B cell (primary cell): ENCODE data around the gene CBARP. TPM values are rescaled to one million over a fixed set of nuclear protein-coding genes. Genes with fewer than 3 reads are reported as not detected.
A peak's percentile ranks its signal among the peaks of the same experiment; 100 is the strongest.

Experiments
- ATAC-seq: fragments of 200-7000 bp; cut with Tn5 transposase; one replicate; pipeline ENCODE4 v1.10.0; 2021; ENCODE audit warnings: low read depth, mild to moderate bottlenecking, moderate number of reproducible peaks, moderate library complexity
- CTCF ChIA-PET: fragments of 350-600 bp; sonication (Branson Sonifier 250); formaldehyde crosslinking; loops from one replicate; lab custom pipeline; 2021; ENCODE audit warnings: antibody characterized with exemption, inconsistent platforms; lab: Charles Lee
- POLR2A ChIA-PET: fragments of 350-600 bp; sonication (Branson Sonifier 250); formaldehyde crosslinking; loops from one replicate; lab custom pipeline; 2021; ENCODE audit warnings: antibody characterized with exemption; lab: Charles Lee
- DNase-seq: peaks from one replicate; pipeline ENCODE4 v3.0.0; 2013
- H2AFZ ChIP-seq: 2 replicates; pipeline ENCODE4 v1.6.1; 2012; ENCODE audit warnings: mild to moderate bottlenecking, low read depth, low read length; ENCODE audit not compliant: insufficient read depth, poor library complexity, severe bottlenecking
- H3K27ac ChIP-seq, 2 donors: 1 replicate in 1 of 2; 2 replicates in 1 of 2; pipeline ENCODE4 v1.5.1; 2012 to 2013; ENCODE audit warnings: low read length in 2 of 2, mild to moderate bottlenecking in 2 of 2, moderate library complexity in 1 of 2
- H3K27me3 ChIP-seq, 4 experiments: fragments of 200-600 bp in 1 of 4; sonication (generic) in 1 of 4; replicated peaks in 1 of 4; 1 replicate in 2 of 4; 2 replicates in 2 of 4; pipeline versions ENCODE4 v1.6.1 to v1.7.0; 2013 to 2016; ENCODE audit warnings: low read length in 3 of 4, mild to moderate bottlenecking in 2 of 4, mixed read lengths in 1 of 4, moderate library complexity in 1 of 4; ENCODE audit not compliant: insufficient read depth in 4 of 4, control insufficient read depth in 3 of 4; ENCODE audit errors: control extremely low read depth in 1 of 4
- H3K36me3 ChIP-seq, 2 experiments: replicated peaks in 1 of 2; 1 replicate in 1 of 2; 2 replicates in 1 of 2; pipeline versions ENCODE4 v1.6.1 to v1.7.1; 2013; ENCODE audit warnings: low read length in 1 of 2; ENCODE audit not compliant: insufficient read depth in 2 of 2, control insufficient read depth in 1 of 2; ENCODE audit errors: control extremely low read depth in 1 of 2, extremely low read depth in 1 of 2
- H3K4me1 ChIP-seq, 2 donors: fragments of 200-600 bp in 1 of 2; sonication (generic) in 1 of 2; 1 replicate in 1 of 2; 2 replicates in 1 of 2; pipeline versions ENCODE4 v1.5.1 to v1.6.1; 2013 to 2017; ENCODE audit warnings: low read length in 2 of 2; ENCODE audit not compliant: control insufficient read depth in 2 of 2, insufficient read depth in 2 of 2
- H3K4me2 ChIP-seq: replicated peaks from 2 replicates; pipeline ENCODE3; 2012; ENCODE audit warnings: mild to moderate bottlenecking, low read depth, low read length; ENCODE audit not compliant: poor library complexity, severe bottlenecking
- H3K4me3 ChIP-seq, 5 experiments: fragments of 200-600 bp in 1 of 5; sonication (generic) in 1 of 5; 1 replicate in 3 of 5; 2 replicates in 2 of 5; pipeline versions ENCODE4 v1.5.1 to v1.7.0; 2011 to 2016; ENCODE audit warnings: low read length in 4 of 5, mild to moderate bottlenecking in 4 of 5, low read depth in 2 of 5, control low read depth in 1 of 5, moderate library complexity in 1 of 5; ENCODE audit not compliant: insufficient read depth in 1 of 5; ENCODE audit errors: control extremely low read depth in 1 of 5, extremely low read depth in 1 of 5
- H3K79me2 ChIP-seq: fragments of 200-600 bp; sonication (generic); one replicate; pipeline ENCODE4 v1.6.0; 2016; ENCODE audit warnings: low read length; ENCODE audit not compliant: control insufficient read depth, insufficient read depth
- H3K9ac ChIP-seq: fragments of 200-600 bp; sonication (generic); 2 replicates; pipeline ENCODE4 v1.6.1; 2017; ENCODE audit warnings: mild to moderate bottlenecking, low read length, moderate library complexity
- H3K9me3 ChIP-seq, 3 donors: one replicate each; pipeline versions ENCODE4 v1.6.1 to v1.7.1; 2013; ENCODE audit warnings: low read length in 2 of 3; ENCODE audit not compliant: control insufficient read depth in 2 of 3, insufficient read depth in 1 of 3; ENCODE audit errors: control extremely low read depth in 1 of 3
- H4K20me1 ChIP-seq: 2 replicates; pipeline ENCODE4 v1.6.0; 2012; ENCODE audit warnings: mild to moderate bottlenecking, low read length; ENCODE audit not compliant: insufficient read depth, control insufficient read depth, poor library complexity, severe bottlenecking
- H3K27ac Mint-ChIP-seq: one replicate; pipeline ENCODE4 v1.8.0; 2021; ENCODE audit warnings: mixed read lengths
- H3K27me3 Mint-ChIP-seq: one replicate; pipeline ENCODE4 v1.8.0; 2021; ENCODE audit warnings: mixed read lengths
- H3K4me1 Mint-ChIP-seq: one replicate; pipeline ENCODE4 v1.8.0; 2021; ENCODE audit warnings: mixed read lengths
- H3K4me3 Mint-ChIP-seq: one replicate; pipeline ENCODE4 v1.8.0; 2021; ENCODE audit warnings: mixed read lengths
- H3K9me3 Mint-ChIP-seq: one replicate; pipeline ENCODE4 v1.8.0; 2022; ENCODE audit warnings: mixed read lengths; ENCODE audit not compliant: insufficient read depth
- EZH2 ChIP-seq: IDR thresholded peaks from 2 replicates; pipeline ENCODE4 v1.6.1; 2012; ENCODE audit warnings: borderline replicate concordance, low read depth, mild to moderate bottlenecking, moderate library complexity, low read length; ENCODE audit not compliant: insufficient read depth, poor library complexity, severe bottlenecking
- WGBS: methylation state at CpG from one replicate; pipeline ENCODE4 v1.1.5; 2013; ENCODE audit warnings: missing lambda C conversion rate; ENCODE audit not compliant: insufficient coverage; 5-methylcytosine and 5-hydroxymethylcytosine counted together
- intact Hi-C: fragments of 100-400 bp; cut with micrococcal nuclease; formaldehyde crosslinking; loops from one replicate; pipeline ENCODE4 v1.10.0; 2022
- polyA plus RNA-seq: library from polyadenylated mRNA; depleted of rRNA; stranded (reverse); fragments of >200 nt; gene quantifications from 2 replicates; pipeline ENCODE4 v1.2.3, GENCODE V29; 2012
- total RNA-seq, 2 donors: library from RNA; stranded (reverse); fragments of 120-200 nt in 1 of 2; gene quantifications; 1 replicate in 1 of 2; 2 replicates in 1 of 2; pipeline versions ENCODE4 v1.2.3 to v1.2.4, GENCODE V29; 2013 to 2022
- TF ChIP-seq, protein P1 (sequence below): fragments of 200-600 bp; IDR thresholded peaks from one replicate; pipeline ENCODE4 v1.8.0; 2022; ENCODE audit warnings: antibody characterized with exemption, mild to moderate bottlenecking

The CBARP gene
- total and polyA plus RNA-seq, 2 donors (not counting 1 experiment from before 2014, with no cell fraction given) = not detected

- DNase-seq (no peak), ATAC-seq (no peak)
- POLR2A ChIA-PET = interaction anchor here (1.0 kb wide), 2 partner anchors 31 to 341 kb away, joined by 3 read pairs; no protein-coding TSS in a partner anchor
- CTCF ChIA-PET = no interaction called here
- Mint-ChIP-seq H3K27me3 (peaks cover 8% of the 10 kb centered on the region), H3K27ac (no peak overlapping the region), H3K4me1 (peaks cover 16% of the 10 kb centered on the region), H3K9me3 (no peaks in the 10 kb centered on the region), H3K4me3 (no peak overlapping the region)
- H3K27me3 ChIP-seq = peaks cover 0 to 21% (median 7%) of the 10 kb centered on the region in 4 experiments
- 90% methylated on average over 32 of the region's 39 CpGs for WGBS
- H3K36me3 ChIP-seq = no peaks in the 10 kb centered on the region
- H3K9ac ChIP-seq = no peak overlapping the region
- TF ChIP-seq, protein P1, sequence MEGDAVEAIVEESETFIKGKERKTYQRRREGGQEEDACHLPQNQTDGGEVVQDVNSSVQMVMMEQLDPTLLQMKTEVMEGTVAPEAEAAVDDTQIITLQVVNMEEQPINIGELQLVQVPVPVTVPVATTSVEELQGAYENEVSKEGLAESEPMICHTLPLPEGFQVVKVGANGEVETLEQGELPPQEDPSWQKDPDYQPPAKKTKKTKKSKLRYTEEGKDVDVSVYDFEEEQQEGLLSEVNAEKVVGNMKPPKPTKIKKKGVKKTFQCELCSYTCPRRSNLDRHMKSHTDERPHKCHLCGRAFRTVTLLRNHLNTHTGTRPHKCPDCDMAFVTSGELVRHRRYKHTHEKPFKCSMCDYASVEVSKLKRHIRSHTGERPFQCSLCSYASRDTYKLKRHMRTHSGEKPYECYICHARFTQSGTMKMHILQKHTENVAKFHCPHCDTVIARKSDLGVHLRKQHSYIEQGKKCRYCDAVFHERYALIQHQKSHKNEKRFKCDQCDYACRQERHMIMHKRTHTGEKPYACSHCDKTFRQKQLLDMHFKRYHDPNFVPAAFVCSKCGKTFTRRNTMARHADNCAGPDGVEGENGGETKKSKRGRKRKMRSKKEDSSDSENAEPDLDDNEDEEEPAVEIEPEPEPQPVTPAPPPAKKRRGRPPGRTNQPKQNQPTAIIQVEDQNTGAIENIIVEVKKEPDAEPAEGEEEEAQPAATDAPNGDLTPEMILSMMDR = no peak
- TF ChIP-seq EZH2 = no peak
- no peaks in the 10 kb centered on the region for H3K9me3 ChIP-seq
- H3K79me2 ChIP-seq = no peaks in the 10 kb centered on the region
- no peak overlapping the region for H3K4me3 ChIP-seq
- H3K4me1 ChIP-seq = peaks cover 19 to 26% of the 10 kb centered on the region in 2 donors
- intact Hi-C loops = no loop called here
- no peak overlapping the region for H3K27ac ChIP-seq
- peaks cover 1% of the 10 kb centered on the region for H4K20me1 ChIP-seq
- H3K4me2 ChIP-seq = no peak overlapping the region
- H2AFZ ChIP-seq = no peak overlapping the region
Observed at GRCh38 chr19:1235625-1236538, 1.9 kb downstream of the CBARP start.

DNA sequence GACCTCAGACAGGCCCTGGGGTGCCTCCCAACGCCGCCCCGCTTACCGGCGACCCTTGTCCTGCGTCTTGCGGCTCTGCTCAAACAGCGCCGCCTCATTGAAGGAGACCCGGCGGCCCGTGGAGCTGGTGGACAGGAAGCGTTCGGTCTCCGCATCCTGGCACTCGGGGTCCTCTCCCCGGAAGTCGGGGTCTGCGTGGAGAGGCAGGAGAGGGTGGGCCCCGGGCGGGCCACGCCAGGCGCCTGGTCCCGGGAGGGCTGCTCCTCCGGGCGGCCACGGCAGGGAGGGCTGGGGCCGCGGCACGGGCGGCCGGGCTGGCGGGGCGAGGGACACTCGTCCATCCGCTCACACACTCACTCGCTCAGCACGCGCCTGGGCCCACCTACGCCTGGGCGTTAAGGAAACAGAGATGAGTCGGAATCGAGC lies 2.8 kb downstream of the CBARP start:
- Histone ChIP-seq H3K9me3 (no peaks in the 10 kb centered on the region), H3K4me2 (no peak overlapping the region), H3K79me2 (no peaks in the 10 kb centered on the region), H3K4me3 (no peak overlapping the region), H2AFZ (no peak overlapping the region), H3K9ac (no peak overlapping the region), H4K20me1 (no peaks in the 10 kb centered on the region), H3K36me3 (no peaks in the 10 kb centered on the region), H3K4me1 (peaks cover 15 to 19% of the 10 kb centered on the region in 2 donors), H3K27ac (no peak overlapping the region), H3K27me3 (peaks cover 0 to 21% (median 7%) of the 10 kb centered on the region in 4 experiments)
- ATAC-seq (no peak), DNase-seq (no peak)
- intact Hi-C loops = no loop called here
- Mint-ChIP-seq H3K27me3 (peaks cover 8% of the 10 kb centered on the region), H3K9me3 (no peaks in the 10 kb centered on the region), H3K4me1 (peaks cover 15% of the 10 kb centered on the region), H3K27ac (peak overlapping the region; percentile 26), H3K4me3 (no peak overlapping the region)
- WGBS = 96% methylated on average over 43 of the region's 43 CpGs
- CTCF ChIA-PET = no interaction called here
- POLR2A ChIA-PET = no interaction called here
- TF ChIP-seq, protein P1 = no peak
- TF ChIP-seq EZH2 = no peak
